HFF-Myc (cell line): Measurements from ENCODE around the gene DRD1.
"Not testable (repeated sequence)": the region's sequence is repeated elsewhere in the genome, so short reads cannot be mapped to it uniquely, and the experiment has no call there.

ENCODE experiments used
- DNase-seq: peaks from one replicate; pipeline ENCODE4 v3.0.0-alpha.2; 2011; ENCODE audit warnings: low read depth; ENCODE audit errors: extremely low read depth
- H3K4me3 ChIP-seq: replicated peaks from 2 replicates; pipeline ENCODE4 v1.5.1; 2011; ENCODE audit warnings: low read depth, mild to moderate bottlenecking, control low read depth, low read length
- TF ChIP-seq, protein P1 (sequence below): IDR thresholded peaks from 2 replicates; pipeline ENCODE4 v1.5.1; 2012; ENCODE audit warnings: mild to moderate bottlenecking, low read depth, low read length, control low read depth; ENCODE audit errors: missing control alignments

The DRD1 gene

DNA sequence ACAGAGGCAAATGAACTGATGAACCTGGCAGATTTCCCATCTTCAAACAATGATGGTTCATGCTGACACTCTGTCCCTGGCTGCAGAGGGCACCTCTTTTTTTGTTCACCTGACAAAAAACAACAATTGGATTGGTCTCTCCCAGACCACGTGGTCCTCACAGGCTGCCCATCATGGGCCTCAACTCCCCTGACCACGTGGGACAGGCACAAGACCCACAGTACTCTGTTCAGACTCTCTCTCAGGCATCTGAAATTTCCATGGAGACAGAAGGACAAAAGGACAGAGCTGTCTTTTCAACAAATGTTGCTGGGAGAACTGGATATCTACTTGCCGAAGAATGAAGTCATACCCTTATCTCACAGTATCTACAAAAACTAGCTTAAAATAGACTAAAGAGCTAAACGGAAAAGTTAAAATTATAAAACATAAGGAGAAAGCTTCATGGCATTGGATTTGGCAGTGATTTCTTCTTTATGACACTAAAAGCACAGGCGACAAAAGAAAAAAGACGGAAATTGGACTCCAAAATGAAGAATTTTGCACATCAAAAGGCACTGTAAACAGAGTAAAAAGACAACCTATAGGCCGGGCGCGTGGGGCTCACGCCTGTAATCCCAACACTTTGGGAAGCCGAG, 12.2 kb upstream of the DRD1 start:
- DNase-seq: no peak
- H3K4me3 ChIP-seq: no peak overlapping the region
- TF ChIP-seq, protein P1, sequence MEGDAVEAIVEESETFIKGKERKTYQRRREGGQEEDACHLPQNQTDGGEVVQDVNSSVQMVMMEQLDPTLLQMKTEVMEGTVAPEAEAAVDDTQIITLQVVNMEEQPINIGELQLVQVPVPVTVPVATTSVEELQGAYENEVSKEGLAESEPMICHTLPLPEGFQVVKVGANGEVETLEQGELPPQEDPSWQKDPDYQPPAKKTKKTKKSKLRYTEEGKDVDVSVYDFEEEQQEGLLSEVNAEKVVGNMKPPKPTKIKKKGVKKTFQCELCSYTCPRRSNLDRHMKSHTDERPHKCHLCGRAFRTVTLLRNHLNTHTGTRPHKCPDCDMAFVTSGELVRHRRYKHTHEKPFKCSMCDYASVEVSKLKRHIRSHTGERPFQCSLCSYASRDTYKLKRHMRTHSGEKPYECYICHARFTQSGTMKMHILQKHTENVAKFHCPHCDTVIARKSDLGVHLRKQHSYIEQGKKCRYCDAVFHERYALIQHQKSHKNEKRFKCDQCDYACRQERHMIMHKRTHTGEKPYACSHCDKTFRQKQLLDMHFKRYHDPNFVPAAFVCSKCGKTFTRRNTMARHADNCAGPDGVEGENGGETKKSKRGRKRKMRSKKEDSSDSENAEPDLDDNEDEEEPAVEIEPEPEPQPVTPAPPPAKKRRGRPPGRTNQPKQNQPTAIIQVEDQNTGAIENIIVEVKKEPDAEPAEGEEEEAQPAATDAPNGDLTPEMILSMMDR: no peak

DNA sequence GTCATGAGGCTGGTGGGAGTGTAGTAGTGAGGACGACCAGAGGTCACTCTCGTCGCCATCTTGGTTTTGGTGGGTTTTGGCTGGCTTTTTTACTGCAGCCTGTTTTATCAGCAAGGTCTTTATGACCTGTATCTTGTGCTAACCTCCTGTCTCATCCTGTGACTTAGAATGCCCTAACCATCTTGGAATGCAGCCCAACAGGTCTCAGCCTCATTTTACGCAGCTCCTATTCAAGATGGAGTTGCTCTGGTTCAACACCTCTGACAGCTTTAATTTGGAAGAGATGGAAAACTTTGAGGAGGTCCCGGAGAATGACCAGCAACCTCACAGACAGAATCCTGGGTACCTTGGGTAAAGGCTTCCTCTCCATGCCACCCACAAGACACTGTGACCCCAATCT, 10.4 kb upstream of the DRD1 start:
- not testable (repeated sequence) for DNase-seq, H3K4me3 ChIP-seq

DNA sequence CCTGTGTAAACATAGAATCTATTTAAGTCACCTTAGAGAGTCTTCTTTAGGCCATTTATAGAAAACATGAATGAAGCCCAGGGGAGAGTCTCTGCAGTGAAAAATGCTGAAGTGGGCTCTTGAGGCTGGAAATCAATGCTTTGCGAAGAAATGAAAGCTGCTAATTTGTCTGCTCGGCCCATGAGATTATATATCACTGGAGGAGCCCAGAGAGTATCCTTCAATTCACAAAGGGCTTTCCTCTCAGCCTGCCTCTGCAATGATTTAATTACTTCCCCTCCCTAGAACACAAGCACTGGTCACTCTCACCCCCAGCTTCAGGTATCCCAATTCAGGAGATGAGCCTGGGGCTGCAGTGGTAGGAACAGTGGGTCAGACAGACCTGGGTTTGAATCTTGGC, 8.2 kb upstream of the DRD1 start:
- no peak overlapping the region for H3K4me3 ChIP-seq
- DNase-seq: no peak
- TF ChIP-seq, protein P1: no peak

DNA sequence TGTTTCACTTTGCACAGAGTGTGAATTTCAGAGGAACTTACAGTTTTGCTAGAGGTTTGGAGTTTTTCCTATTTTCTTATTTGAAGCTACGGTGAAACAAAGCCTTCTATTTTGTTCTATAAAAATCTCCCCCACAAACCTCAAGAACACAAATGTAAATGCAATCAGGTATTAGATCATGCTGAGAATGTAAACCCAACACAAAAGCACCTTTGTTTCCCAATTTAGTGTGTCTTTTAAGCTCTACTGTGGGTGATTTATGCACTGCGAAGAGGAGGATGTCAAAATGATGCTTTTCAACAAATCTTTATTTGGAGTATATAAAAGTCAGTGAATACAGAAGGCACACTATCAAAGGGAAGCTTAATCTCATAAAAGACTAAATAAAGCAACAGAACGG, 4.3 kb upstream of the DRD1 start:
- TF ChIP-seq, protein P1: no peak
- no peak overlapping the region for H3K4me3 ChIP-seq
- DNase-seq: no peak

DNA sequence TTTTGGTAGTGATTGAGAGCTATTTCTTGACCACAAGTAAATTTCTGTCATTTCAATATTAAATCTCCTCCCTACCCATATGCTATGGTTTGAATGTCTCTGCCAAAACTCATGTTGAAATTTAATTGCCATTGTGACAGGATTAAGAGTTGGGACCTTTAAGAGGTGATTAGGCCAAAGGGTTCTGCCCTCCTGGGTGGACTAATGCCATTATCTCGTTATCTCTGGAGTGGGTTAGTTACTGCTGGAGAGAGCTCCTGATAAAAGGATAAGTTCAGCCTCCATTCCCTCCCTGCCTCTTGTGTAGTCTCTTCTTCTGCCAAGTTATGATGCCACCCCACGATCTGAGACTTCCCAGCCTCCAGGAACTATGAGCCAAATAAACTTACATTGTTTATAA, 3.6 kb upstream of the DRD1 start:
- no peak for DNase-seq
- H3K4me3 ChIP-seq: no peak overlapping the region
- TF ChIP-seq, protein P1: no peak

DNA sequence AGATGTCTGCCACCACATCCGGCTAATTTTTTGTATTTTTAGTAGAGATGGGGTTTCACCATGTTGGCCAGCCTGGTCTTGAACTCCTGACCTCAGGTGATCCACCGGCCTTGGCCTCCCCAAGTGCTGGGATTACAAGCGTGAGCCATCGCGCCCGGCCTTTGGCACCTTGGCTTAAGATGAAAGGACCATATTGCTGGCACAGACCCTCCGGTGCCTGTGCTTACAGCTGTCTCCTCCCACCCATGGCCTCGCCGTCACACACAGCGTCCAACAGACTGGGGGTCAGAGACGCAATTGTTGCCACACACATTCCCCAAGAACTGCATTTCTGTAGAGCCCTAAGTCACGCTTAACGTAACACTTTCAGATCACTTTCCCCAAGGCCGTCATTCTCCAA, 2.4 kb upstream of the DRD1 start:
- H3K4me3 ChIP-seq, DNase-seq: not testable (repeated sequence)

DNA sequence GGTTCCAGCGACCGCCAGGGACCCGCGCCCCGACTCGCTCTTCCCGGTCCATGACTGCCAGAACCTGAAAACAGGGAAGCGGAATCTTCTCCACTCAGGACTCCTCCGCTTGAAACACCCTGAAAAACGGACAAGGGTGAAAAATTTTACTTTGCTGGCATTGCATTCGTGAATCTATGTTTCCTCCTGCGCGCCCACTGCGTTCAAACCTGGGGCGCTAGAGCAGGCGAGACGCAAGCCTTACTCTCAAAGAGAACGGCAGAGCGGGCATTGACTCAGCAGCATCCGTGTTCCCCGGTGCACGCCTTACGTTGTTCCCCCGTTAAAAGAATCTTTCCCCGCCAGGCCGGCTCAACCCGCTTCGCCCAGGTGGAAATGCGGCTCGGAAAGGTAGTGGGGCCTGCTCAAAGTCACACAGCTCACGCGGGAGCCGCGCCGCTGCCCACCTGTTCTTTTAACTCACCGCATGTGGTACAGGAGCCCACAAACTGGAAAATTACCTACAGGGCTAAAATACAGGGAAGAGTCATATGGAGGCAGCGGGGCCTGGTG, 999 bp upstream of the DRD1 start:
- TF ChIP-seq, protein P1: no peak
- H3K4me3 ChIP-seq: no peak overlapping the region
- no peak for DNase-seq

DNA sequence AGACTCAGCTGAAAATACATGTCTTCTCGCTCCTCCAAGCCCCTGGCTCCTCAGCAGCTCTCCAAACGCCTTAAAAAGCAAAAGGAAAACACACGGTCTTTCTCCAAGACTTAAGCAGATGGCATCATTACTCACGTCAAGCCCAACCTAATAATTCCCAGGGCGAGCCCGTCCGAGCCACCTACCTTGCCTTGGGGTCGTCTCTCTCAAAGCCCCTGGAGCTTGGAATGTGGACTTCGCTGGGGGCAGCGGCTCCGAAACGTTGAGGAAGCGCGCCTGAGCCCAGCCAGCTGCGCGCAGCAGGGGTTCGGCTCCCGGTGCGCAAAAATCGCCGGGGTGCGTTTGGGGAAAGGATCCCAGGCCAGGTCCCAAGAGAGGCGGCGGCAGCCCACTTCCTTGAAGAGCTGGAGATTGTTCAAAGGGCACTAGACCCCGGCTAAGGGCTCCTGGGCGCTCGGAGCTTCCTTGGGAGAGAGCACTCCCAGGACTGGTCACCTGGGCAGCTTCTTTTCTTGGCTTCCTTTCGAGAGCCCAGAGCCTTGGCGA, 395 bp downstream of the DRD1 start:
- DNase-seq: no peak
- no peak overlapping the region for H3K4me3 ChIP-seq
- TF ChIP-seq, protein P1: no peak
